Stomach (tissue), 9 donors: ENCODE measurements around the gene KPNA4. TPM values are rescaled to one million over a fixed set of nuclear protein-coding genes. Genes with fewer than 3 reads are reported as not detected.

Experiments
- DNase-seq, 2 donors: peaks; one replicate each; pipeline versions ENCODE4 v3.0.0 to v3.0.0-alpha.2; 2013 to 2019
- H3K27ac ChIP-seq, 5 donors: fragments of 200-600 bp in 4 of 5; sonication (generic) in 4 of 5; one replicate each; pipeline ENCODE4 v1.5.1; 2013 to 2019; ENCODE audit warnings: mild to moderate bottlenecking in 1 of 5, moderate library complexity in 1 of 5
- H3K27me3 ChIP-seq, 3 donors: fragments of 200-600 bp; sonication (generic); one replicate each; pipeline ENCODE4 v1.5.1; 2017 to 2019; ENCODE audit warnings: mixed run types in 1 of 3
- H3K36me3 ChIP-seq, 4 donors: fragments of 200-600 bp; sonication (generic); 1 replicate in 3 of 4; 2 replicates in 1 of 4; pipeline ENCODE4 v1.5.1; 2016 to 2019
- H3K4me1 ChIP-seq, 4 donors: fragments of 200-600 bp; sonication (generic); one replicate each; pipeline ENCODE4 v1.5.1; 2016 to 2019
- H3K4me3 ChIP-seq, 4 donors: fragments of 200-600 bp; sonication (generic) in 3 of 4; one replicate each; pipeline ENCODE4 v1.5.1; 2016 to 2019; ENCODE audit warnings: mild to moderate bottlenecking in 1 of 4
- H3K9me3 ChIP-seq, 4 donors: fragments of 200-600 bp; sonication (generic); one replicate each; pipeline ENCODE4 v1.5.1; 2016 to 2019
- CTCF ChIP-seq, 7 experiments: fragments of 450-650 bp in 4 of 7; fragments of 200-600 bp in 3 of 7; sonication (generic) in 3 of 7; IDR thresholded peaks; one replicate each; pipeline ENCODE4 v1.5.1; 2016 to 2019; ENCODE audit warnings: antibody characterized with exemption in 7 of 7, control low read depth in 2 of 7, mild to moderate bottlenecking in 1 of 7
- EP300 ChIP-seq: sonication (generic); formaldehyde crosslinking; IDR thresholded peaks from one replicate; pipeline ENCODE4 v1.6.1; 2017; ENCODE audit warnings: antibody characterized with exemption
- POLR2A ChIP-seq, 4 donors: fragments of 450-650 bp; IDR thresholded peaks; one replicate each; pipeline ENCODE4 v1.6.1; 2016; ENCODE audit warnings: antibody characterized with exemption in 4 of 4, control low read depth in 2 of 4, mild to moderate bottlenecking in 1 of 4, moderate library complexity in 1 of 4
- POLR2AphosphoS5 ChIP-seq, 3 donors: sonication (generic); formaldehyde crosslinking; IDR thresholded peaks; one replicate each; pipeline ENCODE4 v1.6.1; 2016; ENCODE audit warnings: antibody characterized with exemption in 3 of 3
- WGBS, 5 donors: extraction: QIAGEN DNeasy Blood & Tissue Kit in 3 of 5; methylation state at CpG; one replicate each; pipeline versions ENCODE4 v1.1.5 to v1.1.7; 2013 to 2018; 5-methylcytosine and 5-hydroxymethylcytosine counted together
- intact Hi-C: fragments of 100-400 bp; cut with DNase I; formaldehyde crosslinking; loops from one replicate; pipeline ENCODE4 v1.15.1; 2023; ENCODE audit warnings: low total_unique reads
- polyA plus RNA-seq, 3 donors: library from polyadenylated mRNA; stranded (reverse); fragments of 200-250 nt; gene quantifications; one replicate each; pipeline ENCODE4 v1.2.3, GENCODE V29; 2013
- total RNA-seq, 5 donors: library from RNA; depleted of rRNA; stranded (reverse); fragments of >200 nt; gene quantifications; one replicate each; pipeline versions ENCODE4 v1.1.0 to v1.2.3, GENCODE V29; 2014 to 2016
- donor health status: healthy with polysubstance abuse.
- donor health status: Bipolar disorder and iron deficiency.
- donor health status: healthy.

KPNA4 gene
- total and polyA plus RNA-seq, 8 donors, result 3.8 to 41.7 (median 16.1) TPM

- Histone ChIP-seq H3K27ac (no peak overlapping the region), H3K27me3 (no peaks in the 10 kb centered on the region), H3K4me1 (peaks cover 0 to 7% (median 2%) of the 10 kb centered on the region in 4 donors), H3K36me3 (no peaks in the 10 kb centered on the region), H3K4me3 (no peak overlapping the region), H3K9me3 (no peaks in the 10 kb centered on the region)
- TF ChIP-seq EP300 (no peak), CTCF (IDR thresholded peaks at IDR 0.05) (no peak), POLR2A (IDR thresholded peaks at IDR 0.05) (no peak), POLR2AphosphoS5 (IDR thresholded peaks at IDR 0.05) (no peak)
- DNase-seq, result no peak
- 82 to 98% (median 93%) methylated on average over 5 of the region's 5 CpGs for WGBS, 5 donors
- intact Hi-C loops, result no loop called here
Observed at GRCh38 chr3:160480931-160481330, 84.4 kb downstream of the KPNA4 start.

DNA sequence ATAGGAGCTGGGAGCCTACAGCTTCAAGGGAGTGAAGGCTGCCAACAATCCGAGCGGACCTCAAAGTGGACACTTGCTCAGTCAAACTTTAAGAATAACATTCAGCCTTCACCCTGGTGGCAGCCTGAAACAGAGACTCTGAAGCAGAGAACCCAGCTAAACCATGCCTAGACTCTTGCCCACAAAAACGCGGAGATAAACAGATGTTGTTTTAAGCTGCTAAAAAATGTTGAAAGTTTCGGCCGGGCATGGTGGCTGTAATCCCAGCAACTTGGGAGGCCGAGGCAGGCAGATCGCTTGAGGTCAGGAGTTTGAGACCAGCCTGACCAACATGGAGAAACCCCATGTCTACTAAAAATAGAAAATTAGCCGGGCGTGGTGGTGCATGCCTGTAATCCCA, 86.0 kb downstream of the KPNA4 start:
- 88 to 93% (median 90%) methylated on average over 10 of the region's 10 CpGs for WGBS, 5 donors
- no peak overlapping the region for H3K27ac ChIP-seq
- no peaks in the 10 kb centered on the region for H3K9me3 ChIP-seq
- no peaks in the 10 kb centered on the region for H3K4me1 ChIP-seq
- no peaks in the 10 kb centered on the region for H3K36me3 ChIP-seq
- no peak for DNase-seq
- H3K4me3 ChIP-seq, result no peak overlapping the region
- intact Hi-C loops, result no loop called here
- TF ChIP-seq POLR2A (IDR thresholded peaks at IDR 0.05), result no peak
- no peak for TF ChIP-seq EP300
- no peak for TF ChIP-seq POLR2AphosphoS5 (IDR thresholded peaks at IDR 0.05)
- TF ChIP-seq CTCF (IDR thresholded peaks at IDR 0.05), result no peak
- H3K27me3 ChIP-seq, result peaks cover 0 to 6% (median 0%) of the 10 kb centered on the region in 3 donors

GRCh38 chr3:160478338-160478737, 87.0 kb downstream of the KPNA4 start:
- H3K36me3 ChIP-seq, result no peaks in the 10 kb centered on the region
- H3K4me3 ChIP-seq, result no peak overlapping the region
- no peak overlapping the region for H3K27ac ChIP-seq
- no peak for DNase-seq
- H3K4me1 ChIP-seq, result no peaks in the 10 kb centered on the region
- H3K9me3 ChIP-seq, result no peaks in the 10 kb centered on the region
- TF ChIP-seq POLR2AphosphoS5 (IDR thresholded peaks at IDR 0.05) (no peak), POLR2A (IDR thresholded peaks at IDR 0.05) (no peak), CTCF (IDR thresholded peaks at IDR 0.05) (no peak), EP300 (no peak)
- WGBS, 5 donors, result 76 to 84% (median 81%) methylated on average over 5 of the region's 5 CpGs
- intact Hi-C loops, result no loop called here
- peaks cover 0 to 6% (median 0%) of the 10 kb centered on the region in 3 donors for H3K27me3 ChIP-seq

- TF ChIP-seq CTCF (IDR thresholded peaks at IDR 0.05), result no peak
- no peak for TF ChIP-seq POLR2A (IDR thresholded peaks at IDR 0.05)
- no peak for TF ChIP-seq EP300
- no peak for TF ChIP-seq POLR2AphosphoS5 (IDR thresholded peaks at IDR 0.05)
- Histone ChIP-seq H3K9me3 (no peaks in the 10 kb centered on the region), H3K4me3 (no peak overlapping the region), H3K4me1 (no peaks in the 10 kb centered on the region), H3K36me3 (no peaks in the 10 kb centered on the region), H3K27ac (no peak overlapping the region), H3K27me3 (peaks cover 0 to 6% (median 0%) of the 10 kb centered on the region in 3 donors)
- 63 to 71% (median 66%) methylated on average over 5 of the region's 5 CpGs for WGBS, 5 donors
- intact Hi-C loops, result no loop called here
- DNase-seq, result no peak
Observed at GRCh38 chr3:160477750-160478149, 87.6 kb downstream of the KPNA4 start.
